Subcutaneous abdominal adipose tissue (tissue), 5 donors: ENCODE results near the gene FILIP1L.

ENCODE experiments used
- H3K27ac ChIP-seq: one replicate; pipeline ENCODE4 v1.7.0; 2013; ENCODE audit warnings: low read depth, mild to moderate bottlenecking, inconsistent platforms, low read length, moderate library complexity
- H3K27me3 ChIP-seq, 5 donors: one replicate each; pipeline ENCODE4 v1.7.0; 2013; ENCODE audit warnings: low read length in 5 of 5, inconsistent platforms in 1 of 5; ENCODE audit not compliant: control insufficient read depth in 5 of 5, insufficient read depth in 4 of 5
- H3K36me3 ChIP-seq, 5 donors: one replicate each; pipeline ENCODE4 v1.7.0; 2013; ENCODE audit warnings: low read length in 5 of 5; ENCODE audit not compliant: control insufficient read depth in 5 of 5, insufficient read depth in 5 of 5
- H3K4me1 ChIP-seq, 5 donors: one replicate each; pipeline ENCODE4 v1.7.0; 2013; ENCODE audit warnings: low read length in 5 of 5, mild to moderate bottlenecking in 3 of 5, moderate library complexity in 1 of 5; ENCODE audit not compliant: control insufficient read depth in 5 of 5, insufficient read depth in 5 of 5
- H3K4me3 ChIP-seq, 5 donors: one replicate each; pipeline ENCODE4 v1.7.0; 2013; ENCODE audit warnings: low read length in 5 of 5, low read depth in 1 of 5
- H3K9ac ChIP-seq, 5 donors: one replicate each; pipeline ENCODE4 v1.7.0; 2013; ENCODE audit warnings: low read length in 5 of 5, mild to moderate bottlenecking in 4 of 5, moderate library complexity in 3 of 5
- H3K9me3 ChIP-seq, 5 donors: one replicate each; pipeline ENCODE4 v1.7.0; 2013; ENCODE audit warnings: low read length in 5 of 5; ENCODE audit not compliant: control insufficient read depth in 5 of 5
- donor health status: healthy.
- donor health status: healthy.
- donor health status: healthy.
- donor health status: healthy.
- donor health status: healthy.

Gene FILIP1L

DNA sequence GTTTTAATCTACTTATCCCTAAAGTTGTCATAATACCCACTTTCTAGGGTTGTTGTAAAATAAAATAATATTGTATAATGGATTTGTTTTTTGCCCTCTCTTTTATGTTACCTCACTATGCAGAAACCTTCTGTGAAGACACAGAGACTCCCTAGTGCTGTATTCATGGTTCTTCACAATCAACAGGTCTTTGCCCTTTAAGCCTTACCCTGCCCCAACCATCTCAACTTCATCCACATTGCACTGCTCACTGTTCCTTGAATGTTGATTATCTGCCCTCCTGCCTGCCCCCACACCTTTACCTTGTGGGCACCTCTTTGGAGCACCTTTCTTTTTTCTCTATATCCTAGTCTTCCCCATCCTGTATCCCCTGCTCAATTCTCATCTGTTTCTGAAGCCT is 275.5 kb downstream of the FILIP1L start:
- Histone ChIP-seq H3K4me1 (peaks cover 5 to 36% (median 9%) of the 10 kb centered on the region in 5 donors), H3K36me3 (no peaks in the 10 kb centered on the region), H3K9ac (no peak overlapping the region), H3K27me3 (no peaks in the 10 kb centered on the region), H3K4me3 (no peak overlapping the region), H3K27ac (no peak overlapping the region), H3K9me3 (no peaks in the 10 kb centered on the region)

DNA sequence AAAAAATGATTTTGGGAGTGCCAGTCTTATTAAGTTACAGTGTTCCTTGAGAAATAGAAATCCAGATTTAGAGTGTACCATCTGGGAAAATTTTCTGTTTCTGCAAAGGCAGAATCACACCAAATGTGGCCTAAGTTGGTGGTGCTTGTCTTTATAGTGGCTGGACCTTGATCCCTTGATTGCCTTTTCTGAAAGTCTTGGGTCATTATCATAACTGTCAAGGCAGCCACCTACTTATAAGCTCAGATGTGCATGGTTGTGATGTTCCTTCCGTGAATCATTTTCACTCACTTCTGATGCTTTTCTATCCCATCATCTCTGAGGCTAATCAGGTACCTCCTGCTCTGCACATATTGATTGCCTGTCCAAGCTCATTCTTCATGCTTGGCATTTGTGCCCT is 276.6 kb downstream of the FILIP1L start:
- Histone ChIP-seq H3K36me3 (no peaks in the 10 kb centered on the region), H3K4me3 (no peak overlapping the region), H3K27ac (no peak overlapping the region)

DNA sequence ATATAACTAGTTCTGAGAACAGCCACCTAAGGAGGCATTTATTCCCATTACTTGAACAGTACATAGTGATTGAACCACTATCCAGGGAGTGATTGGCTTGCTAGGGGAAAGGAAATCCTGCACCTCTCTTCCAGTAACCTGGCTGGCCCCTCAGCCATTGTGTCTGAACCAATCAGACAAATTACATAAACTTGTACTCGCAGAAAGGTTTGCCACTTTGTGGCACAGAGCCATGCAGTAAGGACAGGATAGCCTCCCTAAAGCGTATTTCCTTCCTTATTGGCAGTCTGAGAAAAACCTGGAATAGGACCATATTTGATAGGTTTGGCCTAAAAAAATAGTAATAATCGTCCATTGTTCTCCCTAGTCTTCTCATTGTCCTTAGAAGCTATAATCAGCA is 277.6 kb downstream of the FILIP1L start:
- H3K4me3 ChIP-seq, result no peak overlapping the region
- H3K9ac ChIP-seq, result no peak overlapping the region
- no peaks in the 10 kb centered on the region for H3K36me3 ChIP-seq
- peak overlapping the region; percentile 17 for H3K27ac ChIP-seq
- no peaks in the 10 kb centered on the region for H3K27me3 ChIP-seq
- peaks cover 0 to 31% (median 4%) of the 10 kb centered on the region in 5 donors for H3K4me1 ChIP-seq
- no peaks in the 10 kb centered on the region for H3K9me3 ChIP-seq

More for the DNA sequence above, 276.6 kb downstream of the FILIP1L start:
- Histone ChIP-seq H3K4me1 (peaks cover 0 to 31% (median 4%) of the 10 kb centered on the region in 5 donors), H3K9me3 (no peaks in the 10 kb centered on the region), H3K9ac (no peak overlapping the region), H3K27me3 (no peaks in the 10 kb centered on the region)

DNA sequence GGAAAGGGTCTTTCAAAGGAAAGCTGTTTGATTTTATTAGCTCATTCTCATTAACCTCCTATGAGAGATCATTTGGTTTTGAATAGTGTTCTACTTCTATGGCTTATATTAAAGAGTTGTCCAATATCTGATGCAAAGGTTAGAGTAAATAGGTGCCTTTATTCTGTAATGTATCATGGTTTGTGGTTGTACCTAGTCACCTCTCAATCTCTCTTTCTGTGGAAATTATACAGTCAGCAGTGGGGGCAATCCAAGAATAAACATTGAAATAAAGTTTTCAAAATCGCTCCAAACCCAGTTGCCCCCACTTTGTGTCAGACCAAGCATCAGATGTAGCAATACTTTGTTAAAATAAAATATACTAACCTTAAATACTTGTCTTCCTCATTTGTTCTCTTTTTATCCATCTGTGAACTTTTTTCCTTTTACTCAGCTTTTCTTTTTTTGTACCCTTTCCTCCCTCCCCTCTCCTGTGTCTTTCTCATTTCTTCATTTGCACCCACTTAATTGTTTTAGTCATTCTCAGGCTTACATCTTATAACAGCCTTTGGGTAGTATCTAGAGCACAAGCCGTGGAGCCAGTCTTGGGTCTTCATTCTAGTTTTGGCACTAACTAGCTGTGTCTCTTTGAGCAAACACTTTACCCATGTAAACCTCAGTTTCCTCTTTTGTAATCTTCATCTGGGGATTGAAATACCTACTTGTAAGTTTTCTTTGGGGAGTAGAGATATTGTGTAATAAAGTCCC is 279.9 kb downstream of the FILIP1L start:
- H3K9ac ChIP-seq, result no peak overlapping the region

DNA sequence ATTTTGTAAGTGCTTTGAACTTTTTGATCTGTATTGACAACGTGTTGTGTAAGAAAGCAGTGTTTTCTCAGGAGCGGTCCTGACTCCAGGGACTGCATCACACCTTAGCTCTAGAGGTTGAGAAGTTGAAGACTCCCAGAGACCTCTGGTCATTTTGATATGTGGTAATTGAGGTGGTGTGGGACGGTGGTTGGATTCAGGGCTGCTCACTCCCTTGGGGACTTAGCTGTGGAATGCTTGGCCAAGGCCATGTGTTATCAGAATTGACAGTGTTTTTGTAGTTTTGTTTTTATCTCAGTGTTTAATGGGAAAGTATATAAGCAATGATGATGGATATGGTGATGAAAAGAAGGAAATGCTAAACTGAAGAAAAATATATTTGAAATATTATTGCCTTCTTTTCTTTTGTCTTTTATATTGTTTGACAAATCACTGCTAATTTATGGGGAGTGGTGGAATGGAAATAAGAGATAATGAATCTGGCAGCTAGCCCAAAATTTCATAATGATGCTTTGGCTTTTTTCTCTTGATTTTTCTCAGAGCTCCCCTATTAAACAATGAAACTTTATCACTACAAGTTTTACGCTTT is 280.6 kb downstream of the FILIP1L start:
- peaks cover 0 to 31% (median 4%) of the 10 kb centered on the region in 5 donors for H3K4me1 ChIP-seq
- H3K36me3 ChIP-seq, result no peaks in the 10 kb centered on the region
- peak overlapping the region; percentile 32 for H3K27ac ChIP-seq
- no peaks in the 10 kb centered on the region for H3K27me3 ChIP-seq
- H3K9ac ChIP-seq, result no peak overlapping the region
- H3K9me3 ChIP-seq, result no peaks in the 10 kb centered on the region
- H3K4me3 ChIP-seq, result no peak overlapping the region

More for the DNA sequence above, 279.9 kb downstream of the FILIP1L start:
- Histone ChIP-seq H3K4me1 (peaks cover 0 to 31% (median 4%) of the 10 kb centered on the region in 5 donors), H3K36me3 (no peaks in the 10 kb centered on the region), H3K4me3 (no peak overlapping the region), H3K27ac (peak overlapping the region; percentile 32), H3K27me3 (no peaks in the 10 kb centered on the region), H3K9me3 (no peaks in the 10 kb centered on the region)

DNA sequence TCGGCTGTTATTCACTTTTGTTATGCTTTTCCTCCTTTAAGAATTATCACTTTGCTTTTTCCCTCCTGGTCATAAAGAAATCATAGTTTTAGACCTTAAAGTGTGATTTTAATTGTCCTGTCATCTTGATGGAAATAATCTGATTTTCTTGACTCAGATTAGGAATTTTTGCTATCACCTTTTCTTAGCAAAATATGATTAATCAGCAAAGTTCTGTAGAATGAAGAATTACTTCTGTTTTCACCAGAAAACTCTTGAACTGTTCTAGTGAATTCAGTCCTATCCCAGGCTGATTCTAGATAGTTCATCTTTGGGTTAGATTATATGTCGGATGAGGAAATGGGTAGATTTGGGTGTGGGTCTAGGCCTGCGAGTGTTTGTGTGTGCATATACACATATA is 284.5 kb downstream of the FILIP1L start:
- Histone ChIP-seq H3K4me1 (peaks cover 0 to 8% (median 4%) of the 10 kb centered on the region in 5 donors), H3K27me3 (no peaks in the 10 kb centered on the region), H3K9ac (no peak overlapping the region), H3K27ac (no peak overlapping the region), H3K9me3 (no peaks in the 10 kb centered on the region), H3K4me3 (no peak overlapping the region), H3K36me3 (no peaks in the 10 kb centered on the region)

DNA sequence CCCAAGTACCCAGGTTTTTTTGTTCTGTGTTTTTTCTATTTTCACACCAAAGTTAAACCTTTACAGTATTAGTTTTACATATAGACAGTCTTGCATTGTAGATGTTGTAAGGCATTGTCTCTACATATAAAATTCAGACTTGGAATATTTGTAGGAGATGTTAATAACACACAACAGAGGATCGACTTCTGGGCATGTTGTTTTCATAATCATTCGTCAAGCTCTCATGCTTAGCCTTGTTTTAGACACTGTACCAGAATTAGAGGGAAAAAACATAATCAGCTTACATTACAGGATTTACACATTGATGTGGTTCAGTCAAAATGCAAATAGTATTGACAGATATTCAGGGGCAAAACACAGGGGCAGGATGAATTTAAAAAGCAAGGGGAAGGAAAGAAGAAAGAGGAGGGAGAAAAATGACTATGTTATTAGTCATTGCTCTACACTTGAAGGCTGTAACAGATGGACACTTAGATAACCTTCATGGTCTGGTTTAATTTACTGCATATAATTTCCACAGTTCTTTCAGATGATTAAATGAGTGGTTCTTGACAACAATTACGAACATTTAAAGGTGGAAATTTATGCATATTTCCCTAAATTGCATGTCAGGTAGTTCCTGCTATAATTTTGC is 289.2 kb downstream of the FILIP1L start:
- no peaks in the 10 kb centered on the region for H3K27me3 ChIP-seq
- H3K9me3 ChIP-seq, result no peaks in the 10 kb centered on the region
- H3K9ac ChIP-seq, result no peak overlapping the region
- no peak overlapping the region for H3K4me3 ChIP-seq
- no peaks in the 10 kb centered on the region for H3K36me3 ChIP-seq
- no peak overlapping the region for H3K27ac ChIP-seq
- no peaks in the 10 kb centered on the region for H3K4me1 ChIP-seq

DNA sequence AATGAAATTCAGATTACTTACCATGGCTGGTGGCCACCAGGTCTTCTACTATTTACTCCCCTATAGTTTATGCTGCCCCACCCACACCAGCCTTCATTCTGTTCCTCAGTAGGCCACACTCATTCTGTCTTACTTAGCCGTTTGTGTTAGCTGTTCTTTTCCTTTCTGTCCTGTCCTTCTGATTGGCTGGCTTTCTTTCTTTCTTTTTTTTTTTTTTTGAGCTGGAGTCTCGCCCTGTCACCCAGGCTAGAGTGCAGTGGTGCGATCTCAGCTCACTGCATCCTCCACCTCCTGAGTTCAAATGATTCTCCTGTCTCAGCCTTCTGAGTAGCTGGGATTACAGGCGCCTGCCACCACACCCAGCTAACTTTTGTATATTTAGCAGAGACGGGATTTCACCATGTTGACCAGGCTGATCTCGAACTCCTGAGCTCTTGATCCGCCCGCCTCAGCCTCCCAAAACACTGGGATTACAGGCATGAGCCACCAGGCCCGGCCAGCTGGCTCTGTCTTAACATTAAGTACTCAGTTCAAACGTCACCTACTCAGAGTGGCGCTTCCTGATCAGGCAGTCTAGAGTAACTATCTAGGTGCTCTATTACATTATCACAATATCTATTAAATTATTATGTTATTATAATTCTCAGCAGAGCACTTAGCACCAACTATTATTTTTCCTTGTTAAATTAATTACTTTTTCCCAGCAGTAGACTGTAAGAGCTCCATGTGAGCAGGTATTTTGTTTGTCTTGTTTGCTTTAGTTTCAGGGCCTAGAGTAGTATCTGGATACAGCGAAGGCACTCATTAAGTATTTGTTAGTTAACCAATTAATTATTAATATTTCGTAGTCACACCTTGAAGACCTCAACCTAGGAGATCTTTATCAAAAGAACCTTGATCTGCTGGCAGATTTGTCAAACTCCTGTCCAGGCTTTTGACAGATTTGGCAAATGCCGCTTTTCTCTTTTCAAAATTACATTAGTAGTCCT is 290.3 kb downstream of the FILIP1L start:
- peaks cover 0 to 3% (median 0%) of the 10 kb centered on the region in 5 donors for H3K4me1 ChIP-seq
- no peaks in the 10 kb centered on the region for H3K27me3 ChIP-seq
- no peak overlapping the region for H3K27ac ChIP-seq
- peak overlapping the region in 1 of 5 donors; percentile 59 for H3K9ac ChIP-seq
- no peaks in the 10 kb centered on the region for H3K36me3 ChIP-seq
- H3K9me3 ChIP-seq, result no peaks in the 10 kb centered on the region
- H3K4me3 ChIP-seq, result no peak overlapping the region

DNA sequence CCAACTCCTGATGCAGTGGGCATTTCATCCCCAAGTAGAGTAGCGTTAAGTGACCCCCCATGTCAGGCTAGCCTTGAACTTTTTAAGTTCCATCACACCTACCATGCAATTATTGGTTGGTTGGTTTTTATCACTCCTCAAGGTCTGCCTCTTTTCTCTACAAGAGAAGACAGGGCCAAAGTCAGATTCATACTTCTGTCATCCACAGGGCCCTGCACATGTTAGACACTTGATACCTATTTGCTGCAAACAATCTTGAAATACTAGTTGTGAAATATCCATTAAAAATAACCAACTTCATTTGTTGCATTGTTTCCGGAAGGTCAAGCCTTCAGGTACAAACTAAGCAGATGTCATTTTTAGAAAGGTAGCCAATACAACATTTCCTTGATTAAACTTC is 295.5 kb downstream of the FILIP1L start:
- Histone ChIP-seq H3K9me3 (no peaks in the 10 kb centered on the region), H3K4me1 (peaks cover 3 to 21% (median 16%) of the 10 kb centered on the region in 5 donors), H3K36me3 (no peaks in the 10 kb centered on the region), H3K4me3 (peak overlapping the region in 3 of 5 donors; percentile 88 to 95 (median 90)), H3K27ac (no peak overlapping the region), H3K27me3 (no peaks in the 10 kb centered on the region), H3K9ac (peak overlapping the region in 3 of 5 donors; percentile 87 to 92 (median 91))
